Vagina (tissue), 2 donors: ENCODE data around the gene BID.

Source experiments
- POLR2A ChIP-seq, 2 donors: fragments of 450-650 bp; IDR thresholded peaks; one replicate each; pipeline ENCODE4 v1.6.1; 2017; ENCODE audit warnings: antibody characterized with exemption in 2 of 2, mild to moderate bottlenecking in 2 of 2, moderate library complexity in 2 of 2
- POLR2AphosphoS5 ChIP-seq, 2 donors: sonication (generic); formaldehyde crosslinking; IDR thresholded peaks; one replicate each; pipeline ENCODE4 v1.9.0; 2017; ENCODE audit warnings: antibody characterized with exemption in 2 of 2, mild to moderate bottlenecking in 2 of 2, low read depth in 1 of 2; ENCODE audit not compliant: insufficient read depth in 1 of 2
- TF ChIP-seq, protein P1 (sequence below), 3 experiments: fragments of 450-650 bp in 2 of 3; fragments of 200-600 bp in 1 of 3; sonication (generic) in 1 of 3; IDR thresholded peaks; one replicate each; pipeline ENCODE4 v1.5.1; 2017 to 2019; ENCODE audit warnings: antibody characterized with exemption in 3 of 3, mild to moderate bottlenecking in 2 of 3, moderate library complexity in 2 of 3

DNA sequence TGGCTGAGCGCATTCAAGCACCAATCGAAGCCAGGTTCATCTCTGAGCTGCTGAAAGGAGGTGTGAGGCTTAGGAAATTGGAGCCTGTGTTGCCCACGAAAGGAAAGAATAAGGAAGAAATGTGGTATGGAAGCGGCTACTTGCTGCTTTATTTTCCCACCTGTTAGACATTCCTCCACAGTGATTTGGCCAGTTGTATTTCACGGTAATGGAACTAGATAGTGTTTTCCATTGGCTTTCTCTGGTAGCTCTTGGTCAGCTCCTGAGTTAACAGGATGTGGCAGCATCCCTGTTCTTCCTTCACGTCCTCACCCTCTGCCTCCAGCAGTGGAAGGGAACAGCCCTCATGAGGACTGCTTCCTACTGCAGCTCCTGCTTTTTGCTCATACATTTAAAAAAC lies 44.7 kb downstream of the BID start:
- TF ChIP-seq, protein P1, sequence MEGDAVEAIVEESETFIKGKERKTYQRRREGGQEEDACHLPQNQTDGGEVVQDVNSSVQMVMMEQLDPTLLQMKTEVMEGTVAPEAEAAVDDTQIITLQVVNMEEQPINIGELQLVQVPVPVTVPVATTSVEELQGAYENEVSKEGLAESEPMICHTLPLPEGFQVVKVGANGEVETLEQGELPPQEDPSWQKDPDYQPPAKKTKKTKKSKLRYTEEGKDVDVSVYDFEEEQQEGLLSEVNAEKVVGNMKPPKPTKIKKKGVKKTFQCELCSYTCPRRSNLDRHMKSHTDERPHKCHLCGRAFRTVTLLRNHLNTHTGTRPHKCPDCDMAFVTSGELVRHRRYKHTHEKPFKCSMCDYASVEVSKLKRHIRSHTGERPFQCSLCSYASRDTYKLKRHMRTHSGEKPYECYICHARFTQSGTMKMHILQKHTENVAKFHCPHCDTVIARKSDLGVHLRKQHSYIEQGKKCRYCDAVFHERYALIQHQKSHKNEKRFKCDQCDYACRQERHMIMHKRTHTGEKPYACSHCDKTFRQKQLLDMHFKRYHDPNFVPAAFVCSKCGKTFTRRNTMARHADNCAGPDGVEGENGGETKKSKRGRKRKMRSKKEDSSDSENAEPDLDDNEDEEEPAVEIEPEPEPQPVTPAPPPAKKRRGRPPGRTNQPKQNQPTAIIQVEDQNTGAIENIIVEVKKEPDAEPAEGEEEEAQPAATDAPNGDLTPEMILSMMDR (IDR thresholded peaks at IDR 0.05): no peak
- TF ChIP-seq POLR2A (IDR thresholded peaks at IDR 0.05) (no peak), POLR2AphosphoS5 (IDR thresholded peaks at IDR 0.05; ENCODE audit: insufficient read depth in 1 of 2, low read depth in 1 of 2) (no peak)
